HG03575 (cell line): Measurements from ENCODE around the gene RNF151.
A peak's percentile ranks its signal among the peaks of the same experiment; 100 is the strongest.
"Not testable (repeated sequence)": the region's sequence is repeated elsewhere in the genome, so short reads cannot be mapped to it uniquely, and the experiment has no call there.

ENCODE experiments used
- ATAC-seq: cut with Tn5 transposase; IDR thresholded peaks from one replicate; pipeline ENCODE4 v1.9.1; 2021; ENCODE audit not compliant: unreplicated experiment, insufficient number of reproducible peaks, low FRiP score; ENCODE audit errors: extremely low read depth

RNF151 gene

GRCh38 chr16:1936945-1937479 lies 29.6 kb upstream of the RNF151 start:
- ATAC-seq: no peak

DNA sequence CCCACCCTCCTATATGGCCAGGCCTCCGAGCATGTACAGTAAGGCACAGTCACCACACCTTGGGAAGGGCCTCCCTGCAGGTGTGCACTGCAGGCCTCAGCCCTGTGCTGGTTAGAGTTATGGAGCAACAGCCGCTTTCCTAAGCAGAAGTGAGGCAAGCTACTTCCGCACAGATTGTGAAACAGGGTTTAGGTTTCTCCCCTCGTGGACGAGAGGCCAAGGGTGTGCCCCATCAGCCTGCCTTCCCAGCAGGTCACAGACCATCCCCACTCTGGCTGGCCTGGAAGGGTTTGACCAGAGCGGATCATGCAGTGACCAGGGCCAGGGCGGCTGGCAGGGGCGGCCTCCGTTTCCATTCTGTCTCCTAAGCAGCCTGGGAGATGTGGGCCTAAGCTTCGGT lies 28.3 kb upstream of the RNF151 start:
- ATAC-seq: no peak

GRCh38 chr16:1938910-1939309 lies 27.7 kb upstream of the RNF151 start:
- ATAC-seq: no peak

- not testable (repeated sequence) for ATAC-seq
These were observed 26.8 kb upstream of the RNF151 start for GRCh38 chr16:1939833-1940232.

- ATAC-seq: no peak
These were observed 26.1 kb upstream of the RNF151 start for GRCh38 chr16:1940273-1941161.

DNA sequence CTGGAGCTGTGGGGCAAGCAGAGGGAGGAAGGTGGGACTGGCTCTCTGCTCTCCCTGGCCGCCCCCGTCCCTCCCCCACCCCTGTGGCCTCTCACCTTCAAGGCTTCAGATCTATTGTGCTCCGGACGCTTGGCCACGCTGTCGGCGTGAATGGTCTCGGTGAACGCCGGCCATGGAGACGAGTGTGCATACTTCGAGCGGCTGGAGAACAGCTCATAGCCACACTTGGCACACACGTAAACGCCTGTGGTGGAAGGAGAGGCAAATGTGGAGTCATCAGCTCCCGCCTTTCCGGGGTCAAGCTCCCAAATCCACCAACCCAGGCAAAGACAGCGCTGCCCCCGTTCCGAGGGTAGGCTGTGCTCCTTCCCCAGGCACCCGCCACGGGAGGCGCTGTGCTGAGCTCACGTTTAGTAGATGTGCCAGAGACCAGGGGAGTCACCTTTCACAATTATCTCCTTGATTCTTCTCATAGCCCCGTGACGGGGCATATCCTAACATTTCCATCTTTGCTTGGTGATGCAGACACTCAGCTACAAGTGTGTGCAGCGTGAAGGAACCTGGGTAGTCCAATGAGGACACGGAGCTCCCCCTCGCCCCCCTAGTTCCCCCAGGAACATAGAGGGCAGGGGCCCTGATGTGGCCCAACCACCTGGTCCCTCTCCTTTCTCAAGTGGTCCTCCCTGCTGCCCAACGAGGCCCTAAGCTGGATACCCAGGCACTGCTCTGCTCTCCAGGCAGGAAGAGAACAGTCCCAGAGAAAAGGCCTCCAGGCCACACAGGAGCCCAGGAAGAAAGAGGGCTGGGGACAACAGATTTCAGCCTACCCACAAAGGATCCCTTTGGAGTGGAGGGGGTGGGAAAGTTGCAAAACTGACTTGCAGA lies 25.3 kb upstream of the RNF151 start:
- no peak for ATAC-seq

DNA sequence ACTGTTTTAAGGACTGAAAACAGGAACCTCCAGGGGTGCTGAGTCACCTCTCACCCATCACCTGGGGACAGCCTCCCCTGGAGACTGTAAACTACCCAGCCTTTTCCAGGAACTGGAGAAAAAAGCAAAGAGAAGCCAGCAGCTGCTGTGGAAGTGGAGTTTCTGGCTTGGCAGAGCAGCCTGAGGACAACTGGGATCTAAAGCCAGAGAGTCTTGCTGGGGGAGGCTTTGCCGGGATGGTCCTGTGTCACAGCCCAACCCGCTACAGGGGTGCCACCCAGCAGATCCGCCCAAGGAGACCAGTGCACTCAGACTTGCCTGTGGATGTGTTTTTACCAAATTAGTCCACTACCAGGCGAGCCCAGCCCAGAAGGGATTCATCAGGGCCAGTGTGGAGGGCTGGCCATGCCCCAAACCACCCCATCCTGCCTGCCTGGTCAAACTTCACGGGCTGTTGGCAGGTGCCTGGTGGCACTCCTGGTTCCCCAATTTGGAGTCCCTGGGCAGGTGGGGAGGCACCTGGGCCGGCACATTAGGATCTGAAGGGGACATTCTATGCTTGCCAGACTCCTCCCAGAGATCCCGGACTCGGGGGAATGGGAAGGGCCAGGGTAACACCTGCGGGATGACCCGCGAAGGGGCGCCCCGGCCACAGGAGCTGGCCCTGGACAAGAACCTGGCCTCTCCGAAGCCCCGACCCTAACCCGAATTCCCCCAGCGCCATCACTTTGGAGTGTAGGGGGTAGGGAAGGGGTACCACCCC lies 24.4 kb upstream of the RNF151 start:
- ATAC-seq: no peak

GRCh38 chr16:1942810-1943726 lies 23.6 kb upstream of the RNF151 start, which contains the start of gene MSRB1:
Gene MSRB1 (minus strand): TSS chr16:1943199. CDS start chr16:1943156, 43 bp downstream.
- ATAC-seq: peak; percentile 52

GRCh38 chr16:1944612-1945199 lies 21.9 kb upstream of the RNF151 start:
- no peak for ATAC-seq

DNA sequence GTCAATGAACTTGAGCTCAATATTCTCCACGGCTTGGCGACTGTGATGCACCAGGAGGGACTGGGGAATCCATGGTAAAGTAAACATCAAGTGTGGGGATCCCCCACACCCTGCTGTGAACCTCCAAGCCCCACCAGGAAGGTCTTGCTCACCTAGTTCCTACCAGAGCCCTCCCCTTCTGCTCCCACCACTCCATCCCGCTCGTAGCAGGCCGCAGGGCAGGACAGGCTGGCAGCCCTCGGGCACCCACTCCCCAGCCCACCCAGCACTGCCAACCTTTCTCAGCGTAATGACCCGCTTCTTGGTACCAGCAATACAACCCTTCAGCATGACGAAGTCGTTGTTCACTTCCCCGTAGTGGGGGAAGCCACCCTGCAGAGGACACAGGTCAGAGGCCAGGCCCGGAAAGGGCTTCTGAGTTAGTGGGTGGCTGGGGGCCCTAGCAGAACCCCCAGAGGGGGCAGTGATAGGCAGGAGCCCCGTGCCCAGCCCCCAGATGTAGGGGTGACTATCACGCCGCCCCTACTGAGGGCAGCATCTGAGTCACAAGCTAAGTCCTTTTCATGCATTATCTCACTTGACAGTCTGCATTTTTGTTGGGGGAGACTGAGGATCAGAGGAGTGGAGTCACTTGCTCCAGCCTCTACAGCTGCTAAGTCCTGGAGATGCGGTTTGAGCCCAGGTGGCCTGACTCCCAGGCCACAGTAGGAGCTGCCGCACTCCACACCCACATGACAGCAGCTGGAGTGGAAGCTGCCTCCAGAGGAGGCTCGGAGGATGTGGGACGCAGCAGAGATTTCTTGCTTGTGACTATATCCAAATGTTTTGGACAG lies 20.9 kb upstream of the RNF151 start:
- ATAC-seq: no peak

GRCh38 chr16:1946495-1947368 lies 19.9 kb upstream of the RNF151 start:
- ATAC-seq: no peak

GRCh38 chr16:1947369-1947670 lies 19.3 kb upstream of the RNF151 start:
- ATAC-seq: no peak

- no peak for ATAC-seq
These were observed 17.1 kb upstream of the RNF151 start for GRCh38 chr16:1949507-1949906.

DNA sequence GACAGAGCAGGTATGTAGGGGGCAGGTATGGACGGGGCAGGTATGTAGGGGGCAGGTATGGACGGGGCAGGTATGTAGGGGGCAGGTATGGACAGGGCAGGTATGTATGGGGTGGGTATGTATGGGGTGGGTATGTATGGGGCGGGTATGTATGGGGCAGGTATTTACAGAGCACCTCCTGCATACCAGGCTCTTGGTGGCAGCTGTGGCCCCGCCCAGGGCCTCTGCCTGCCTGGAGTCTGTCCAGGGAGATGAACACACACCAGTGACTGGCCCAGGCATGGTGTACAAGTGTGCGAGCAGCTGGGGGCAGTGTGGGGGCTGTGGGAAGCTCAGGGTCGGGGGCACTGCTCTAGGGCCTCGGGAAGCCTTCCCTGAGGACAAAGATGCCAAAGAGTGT lies 16.6 kb upstream of the RNF151 start:
- ATAC-seq: no peak

GRCh38 chr16:1950559-1950958 lies 16.1 kb upstream of the RNF151 start:
- no peak for ATAC-seq

GRCh38 chr16:1953734-1954133 lies 12.9 kb upstream of the RNF151 start:
- ATAC-seq: no peak
